Measurements from ENCODE around the gene PADI1.

- no peak for TF ChIP-seq EZH2phosphoT487 (conservative IDR thresholded peaks at IDR 0.05; ENCODE audit: low read length)
- no peak for TF ChIP-seq CTCF (IDR thresholded peaks at IDR 0.05; ENCODE audit: insufficient read depth, low read length, poor library complexity, severe bottlenecking)
These were observed 3.1 kb downstream of the PADI1 start for GRCh38 chr1:17207966-17208418.

Measured in SU-DHL-6 (cell line).